WTC11 (cell line): ENCODE results near the gene TRIM45. TPM values are rescaled to one million over a fixed set of nuclear protein-coding genes. Genes with fewer than 3 reads are reported as not detected.
"Not testable (repeated sequence)": the region's sequence is repeated elsewhere in the genome, so short reads cannot be mapped to it uniquely, and the experiment has no call there.

Experiments used
- ATAC-seq: fragments of 200-7000 bp; cut with Tn5 transposase; 2 replicates; pipeline ENCODE4 v1.10.0; 2021; ENCODE audit warnings: mild to moderate bottlenecking, moderate library complexity
- CTCF ChIA-PET: fragments of 300-600 bp; sonication (Branson Sonifier 250); formaldehyde crosslinking; loops from one replicate; lab custom pipeline; 2021; ENCODE audit warnings: antibody characterized with exemption; lab: Charles Lee
- POLR2A ChIA-PET: fragments of 350-600 bp; sonication (Branson Sonifier 250); formaldehyde crosslinking; loops from one replicate; lab custom pipeline; 2021; ENCODE audit warnings: antibody characterized with exemption; lab: Charles Lee
- DNase-seq: peaks from one replicate; pipeline ENCODE4 v3.0.0; 2021; ENCODE audit warnings: low spot score
- H3K27ac Mint-ChIP-seq: 2 replicates; pipeline ENCODE4 v1.8.0; 2021; ENCODE audit warnings: mixed read lengths
- H3K27me3 Mint-ChIP-seq: 2 replicates; pipeline ENCODE4 v1.8.0; 2021; ENCODE audit warnings: low read depth, mild to moderate bottlenecking, moderate library complexity, mixed read lengths
- H3K36me3 Mint-ChIP-seq: 2 replicates; pipeline ENCODE4 v1.8.0; 2021; ENCODE audit warnings: mixed read lengths
- H3K4me1 Mint-ChIP-seq: 2 replicates; pipeline ENCODE4 v1.8.0; 2022; ENCODE audit warnings: mixed read lengths
- H3K4me3 Mint-ChIP-seq: 2 replicates; pipeline ENCODE4 v1.8.0; 2021; ENCODE audit warnings: mild to moderate bottlenecking, moderate library complexity, mixed read lengths
- H3K9me3 Mint-ChIP-seq: 2 replicates; pipeline ENCODE4 v1.8.0; 2021; ENCODE audit warnings: mixed read lengths
- CREM ChIP-seq: sonication (generic); formaldehyde crosslinking; IDR thresholded peaks from 2 replicates; pipeline ENCODE4 v1.8.1; 2022; ENCODE audit warnings: mild to moderate bottlenecking, missing genetic modification reagents, moderate library complexity
- ESRRA ChIP-seq: sonication (generic); formaldehyde crosslinking; IDR thresholded peaks from 2 replicates; pipeline ENCODE4 v1.8.1; 2022; ENCODE audit warnings: mild to moderate bottlenecking, missing genetic modification reagents, borderline replicate concordance
- KAT7 ChIP-seq: sonication (generic); formaldehyde crosslinking; IDR thresholded peaks from 2 replicates; pipeline ENCODE4 v1.8.1; 2023; ENCODE audit warnings: missing genetic modification reagents, mild to moderate bottlenecking, borderline replicate concordance
- NFATC4 ChIP-seq: fragments of 250-450 bp; sonication (Bioruptor Pico); IDR thresholded peaks from 2 replicates; pipeline ENCODE4 v1.9.0; 2021; ENCODE audit warnings: mild to moderate bottlenecking
- NFE2L1 ChIP-seq: sonication (generic); formaldehyde crosslinking; IDR thresholded peaks from 2 replicates; pipeline ENCODE4 v1.8.1; 2023; ENCODE audit warnings: missing genetic modification reagents
- NR3C1 ChIP-seq: sonication (generic); formaldehyde crosslinking; conservative IDR thresholded peaks from 2 replicates; pipeline ENCODE4 v1.8.1; 2023; ENCODE audit warnings: low read depth, mild to moderate bottlenecking, missing genetic modification reagents
- PRRX2 ChIP-seq: fragments of 250-450 bp; sonication (Bioruptor Pico); IDR thresholded peaks from 2 replicates; pipeline ENCODE4 v1.8.0; 2021; ENCODE audit warnings: mild to moderate bottlenecking
- SMAD3 ChIP-seq: sonication (generic); formaldehyde crosslinking; IDR thresholded peaks from 2 replicates; pipeline ENCODE4 v1.8.0; 2022; ENCODE audit warnings: missing genetic modification reagents, mild to moderate bottlenecking, borderline replicate concordance
- TCF7 ChIP-seq: sonication (generic); formaldehyde crosslinking; IDR thresholded peaks from 2 replicates; pipeline ENCODE4 v1.8.0; 2022; ENCODE audit warnings: mild to moderate bottlenecking, low read depth, missing genetic modification reagents, moderate library complexity
- ZNF121 ChIP-seq: sonication (generic); formaldehyde crosslinking; IDR thresholded peaks from 2 replicates; pipeline ENCODE4 v1.8.0; 2023; ENCODE audit warnings: missing genetic modification reagents
- ZNF317 ChIP-seq: sonication (generic); formaldehyde crosslinking; IDR thresholded peaks from 2 replicates; pipeline ENCODE4 v1.8.1; 2023; ENCODE audit warnings: low read depth, mild to moderate bottlenecking, moderate library complexity, missing genetic modification reagents, borderline replicate concordance
- total RNA-seq: library from RNA; stranded (reverse); gene quantifications from 3 replicates; pipeline ENCODE4 v1.2.3, GENCODE V29; 2021
- TF ChIP-seq, protein P1 (sequence below): sonication (generic); formaldehyde crosslinking; IDR thresholded peaks from 2 replicates; pipeline ENCODE4 v1.8.1; 2022; ENCODE audit warnings: missing genetic modification reagents, borderline replicate concordance
- TF ChIP-seq, protein P2 (sequence below): sonication (generic); formaldehyde crosslinking; IDR thresholded peaks from 2 replicates; pipeline ENCODE4 v1.8.1; 2023; ENCODE audit warnings: mild to moderate bottlenecking, missing genetic modification reagents
- TF ChIP-seq, protein P3 (sequence below): sonication (generic); formaldehyde crosslinking; IDR thresholded peaks from 2 replicates; pipeline ENCODE4 v1.8.0; 2022; ENCODE audit warnings: missing genetic modification reagents
- TF ChIP-seq, protein P4 (sequence below): sonication (generic); formaldehyde crosslinking; IDR thresholded peaks from 2 replicates; pipeline ENCODE4 v1.8.1; 2022; ENCODE audit warnings: mild to moderate bottlenecking, moderate library complexity, missing genetic modification reagents
- TF ChIP-seq, protein P5 (sequence below): sonication (generic); formaldehyde crosslinking; IDR thresholded peaks from 2 replicates; pipeline ENCODE4 v1.8.0; 2022; ENCODE audit warnings: mild to moderate bottlenecking, missing genetic modification reagents
- TF ChIP-seq, protein P6 (sequence below): sonication (generic); formaldehyde crosslinking; IDR thresholded peaks from 2 replicates; pipeline ENCODE4 v1.8.1; 2022; ENCODE audit warnings: low read depth, mild to moderate bottlenecking, moderate library complexity, missing genetic modification reagents, borderline replicate concordance

The TRIM45 gene
- total RNA-seq, 1 experiment from 2014 or later: 11.8 TPM

DNA sequence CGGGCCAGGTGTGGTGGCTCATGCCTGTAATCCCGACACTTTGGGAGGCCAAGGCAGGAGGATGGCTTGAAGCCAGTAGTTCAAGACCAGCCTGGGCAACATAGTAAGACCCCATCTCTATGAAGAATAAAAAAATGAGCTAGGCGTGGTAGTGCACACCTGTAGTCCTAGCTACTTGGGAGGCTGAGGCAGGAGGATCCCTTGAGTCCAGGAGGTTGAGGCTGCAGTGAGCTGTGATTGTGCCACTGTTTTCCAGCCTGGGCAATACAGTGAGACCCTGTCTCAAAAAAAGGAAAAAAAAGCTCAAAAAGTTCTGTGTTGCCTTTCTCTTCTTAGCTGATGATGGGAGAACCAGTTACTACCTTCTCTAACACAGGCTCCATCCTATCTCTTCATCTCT lies 19.7 kb downstream of the TRIM45 start:
- DNase-seq: not testable (repeated sequence)
- CTCF ChIA-PET: interaction anchor here (1.1 kb wide), 1 partner anchor 8 kb away, joined by 3 read pairs; no protein-coding TSS in a partner anchor

DNA sequence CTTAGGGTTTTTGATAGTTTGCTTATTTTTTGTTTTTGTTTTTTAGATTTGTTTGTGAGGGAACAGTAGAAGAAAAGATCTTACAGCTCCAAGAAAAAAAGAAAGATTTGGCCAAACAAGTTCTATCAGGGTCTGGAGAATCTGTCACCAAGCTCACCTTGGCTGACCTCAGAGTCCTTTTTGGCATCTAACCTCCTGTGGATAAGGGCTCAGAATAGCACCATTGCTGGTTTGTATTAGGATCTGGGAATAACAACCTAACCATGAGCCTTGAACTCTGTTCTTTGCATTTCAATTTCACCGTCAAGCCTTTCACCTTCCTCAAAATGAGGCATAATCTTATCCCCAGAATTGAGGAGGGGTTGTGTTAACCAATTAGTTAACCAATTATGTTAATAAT lies 20.2 kb downstream of the TRIM45 start:
- ChIA-PET CTCF (interaction anchor here (1.1 kb wide), 1 partner anchor 8 kb away, joined by 3 read pairs; no protein-coding TSS in a partner anchor), POLR2A (no interaction called here)
- DNase-seq: no peak
- Mint-ChIP-seq H3K36me3 (peaks cover 83% of the 10 kb centered on the region), H3K4me1 (no peaks in the 10 kb centered on the region), H3K27ac (no peak overlapping the region), H3K4me3 (no peak overlapping the region), H3K27me3 (no peaks in the 10 kb centered on the region), H3K9me3 (no peaks in the 10 kb centered on the region)
- TF ChIP-seq PRRX2: no peak
- TF ChIP-seq NR3C1: no peak
- TF ChIP-seq SMAD3 (CRISPR knock-in tag): no peak
- TF ChIP-seq, protein P1, sequence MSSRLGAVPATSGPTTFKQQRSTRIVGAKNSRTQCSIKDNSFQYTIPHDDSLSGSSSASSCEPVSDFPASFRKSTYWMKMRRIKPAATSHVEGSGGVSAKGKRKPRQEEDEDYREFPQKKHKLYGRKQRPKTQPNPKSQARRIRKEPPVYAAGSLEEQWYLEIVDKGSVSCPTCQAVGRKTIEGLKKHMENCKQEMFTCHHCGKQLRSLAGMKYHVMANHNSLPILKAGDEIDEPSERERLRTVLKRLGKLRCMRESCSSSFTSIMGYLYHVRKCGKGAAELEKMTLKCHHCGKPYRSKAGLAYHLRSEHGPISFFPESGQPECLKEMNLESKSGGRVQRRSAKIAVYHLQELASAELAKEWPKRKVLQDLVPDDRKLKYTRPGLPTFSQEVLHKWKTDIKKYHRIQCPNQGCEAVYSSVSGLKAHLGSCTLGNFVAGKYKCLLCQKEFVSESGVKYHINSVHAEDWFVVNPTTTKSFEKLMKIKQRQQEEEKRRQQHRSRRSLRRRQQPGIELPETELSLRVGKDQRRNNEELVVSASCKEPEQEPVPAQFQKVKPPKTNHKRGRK (CRISPR knock-in tag): no peak
- no peak for ATAC-seq

More for the DNA sequence above, 19.7 kb downstream of the TRIM45 start:
- POLR2A ChIA-PET, H3K4me3 Mint-ChIP-seq, H3K27me3 Mint-ChIP-seq, H3K9me3 Mint-ChIP-seq, H3K27ac Mint-ChIP-seq, H3K4me1 Mint-ChIP-seq, ATAC-seq: not testable (repeated sequence)
- peaks cover 84% of the 10 kb centered on the region for H3K36me3 Mint-ChIP-seq
- peak; percentile 87 for TF ChIP-seq ZNF121 (CRISPR knock-in tag)

DNA sequence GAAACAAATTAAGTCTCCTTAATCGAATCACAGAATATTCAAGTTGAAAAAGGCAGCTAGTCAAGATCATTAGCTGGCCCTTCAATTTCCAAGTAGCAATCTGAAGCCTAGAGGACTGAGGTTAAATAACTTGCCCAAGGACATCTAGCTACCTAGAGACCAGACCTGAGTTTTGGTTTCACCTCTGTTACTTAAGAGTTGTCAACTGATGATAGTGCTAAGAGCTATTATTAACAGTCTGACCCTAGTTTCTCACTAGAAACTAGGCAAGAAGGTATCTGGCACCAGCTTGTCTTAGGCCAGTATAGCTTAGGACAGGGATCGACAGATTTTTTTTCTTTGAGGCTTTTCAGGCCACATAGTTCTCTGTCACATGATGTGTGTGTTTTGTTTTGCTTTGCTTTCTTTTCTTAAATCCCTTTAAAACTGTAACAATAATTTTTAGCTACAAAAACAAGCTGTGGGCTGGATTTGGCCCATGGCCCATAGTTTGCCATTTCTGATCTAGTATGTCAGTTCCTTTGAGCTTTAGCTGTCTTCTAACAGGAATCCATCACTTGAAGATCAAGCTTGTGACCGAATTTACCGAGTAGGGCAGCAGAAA lies 23.2 kb downstream of the TRIM45 start:
- no peak overlapping the region for H3K4me3 Mint-ChIP-seq
- H3K9me3 Mint-ChIP-seq: no peaks in the 10 kb centered on the region
- TF ChIP-seq TCF7 (CRISPR knock-in tag) (no peak), NFATC4 (CRISPR knock-in tag) (no peak), NR3C1 (no peak), ESRRA (no peak), ZNF317 (CRISPR knock-in tag) (no peak), KAT7 (CRISPR knock-in tag) (no peak), NFE2L1 (CRISPR knock-in tag) (no peak), CREM (CRISPR knock-in tag) (no peak)
- TF ChIP-seq, protein P2, sequence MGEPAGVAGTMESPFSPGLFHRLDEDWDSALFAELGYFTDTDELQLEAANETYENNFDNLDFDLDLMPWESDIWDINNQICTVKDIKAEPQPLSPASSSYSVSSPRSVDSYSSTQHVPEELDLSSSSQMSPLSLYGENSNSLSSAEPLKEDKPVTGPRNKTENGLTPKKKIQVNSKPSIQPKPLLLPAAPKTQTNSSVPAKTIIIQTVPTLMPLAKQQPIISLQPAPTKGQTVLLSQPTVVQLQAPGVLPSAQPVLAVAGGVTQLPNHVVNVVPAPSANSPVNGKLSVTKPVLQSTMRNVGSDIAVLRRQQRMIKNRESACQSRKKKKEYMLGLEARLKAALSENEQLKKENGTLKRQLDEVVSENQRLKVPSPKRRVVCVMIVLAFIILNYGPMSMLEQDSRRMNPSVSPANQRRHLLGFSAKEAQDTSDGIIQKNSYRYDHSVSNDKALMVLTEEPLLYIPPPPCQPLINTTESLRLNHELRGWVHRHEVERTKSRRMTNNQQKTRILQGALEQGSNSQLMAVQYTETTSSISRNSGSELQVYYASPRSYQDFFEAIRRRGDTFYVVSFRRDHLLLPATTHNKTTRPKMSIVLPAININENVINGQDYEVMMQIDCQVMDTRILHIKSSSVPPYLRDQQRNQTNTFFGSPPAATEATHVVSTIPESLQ: no peak
- TF ChIP-seq, protein P3, sequence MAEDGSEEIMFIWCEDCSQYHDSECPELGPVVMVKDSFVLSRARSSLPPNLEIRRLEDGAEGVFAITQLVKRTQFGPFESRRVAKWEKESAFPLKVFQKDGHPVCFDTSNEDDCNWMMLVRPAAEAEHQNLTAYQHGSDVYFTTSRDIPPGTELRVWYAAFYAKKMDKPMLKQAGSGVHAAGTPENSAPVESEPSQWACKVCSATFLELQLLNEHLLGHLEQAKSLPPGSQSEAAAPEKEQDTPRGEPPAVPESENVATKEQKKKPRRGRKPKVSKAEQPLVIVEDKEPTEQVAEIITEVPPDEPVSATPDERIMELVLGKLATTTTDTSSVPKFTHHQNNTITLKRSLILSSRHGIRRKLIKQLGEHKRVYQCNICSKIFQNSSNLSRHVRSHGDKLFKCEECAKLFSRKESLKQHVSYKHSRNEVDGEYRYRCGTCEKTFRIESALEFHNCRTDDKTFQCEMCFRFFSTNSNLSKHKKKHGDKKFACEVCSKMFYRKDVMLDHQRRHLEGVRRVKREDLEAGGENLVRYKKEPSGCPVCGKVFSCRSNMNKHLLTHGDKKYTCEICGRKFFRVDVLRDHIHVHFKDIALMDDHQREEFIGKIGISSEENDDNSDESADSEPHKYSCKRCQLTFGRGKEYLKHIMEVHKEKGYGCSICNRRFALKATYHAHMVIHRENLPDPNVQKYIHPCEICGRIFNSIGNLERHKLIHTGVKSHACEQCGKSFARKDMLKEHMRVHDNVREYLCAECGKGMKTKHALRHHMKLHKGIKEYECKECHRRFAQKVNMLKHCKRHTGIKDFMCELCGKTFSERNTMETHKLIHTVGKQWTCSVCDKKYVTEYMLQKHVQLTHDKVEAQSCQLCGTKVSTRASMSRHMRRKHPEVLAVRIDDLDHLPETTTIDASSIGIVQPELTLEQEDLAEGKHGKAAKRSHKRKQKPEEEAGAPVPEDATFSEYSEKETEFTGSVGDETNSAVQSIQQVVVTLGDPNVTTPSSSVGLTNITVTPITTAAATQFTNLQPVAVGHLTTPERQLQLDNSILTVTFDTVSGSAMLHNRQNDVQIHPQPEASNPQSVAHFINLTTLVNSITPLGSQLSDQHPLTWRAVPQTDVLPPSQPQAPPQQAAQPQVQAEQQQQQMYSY (CRISPR knock-in tag): no peak
- TF ChIP-seq, protein P4, sequence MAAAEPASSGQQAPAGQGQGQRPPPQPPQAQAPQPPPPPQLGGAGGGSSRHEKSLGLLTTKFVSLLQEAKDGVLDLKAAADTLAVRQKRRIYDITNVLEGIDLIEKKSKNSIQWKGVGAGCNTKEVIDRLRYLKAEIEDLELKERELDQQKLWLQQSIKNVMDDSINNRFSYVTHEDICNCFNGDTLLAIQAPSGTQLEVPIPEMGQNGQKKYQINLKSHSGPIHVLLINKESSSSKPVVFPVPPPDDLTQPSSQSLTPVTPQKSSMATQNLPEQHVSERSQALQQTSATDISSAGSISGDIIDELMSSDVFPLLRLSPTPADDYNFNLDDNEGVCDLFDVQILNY (CRISPR knock-in tag): no peak
- TF ChIP-seq, protein P5, sequence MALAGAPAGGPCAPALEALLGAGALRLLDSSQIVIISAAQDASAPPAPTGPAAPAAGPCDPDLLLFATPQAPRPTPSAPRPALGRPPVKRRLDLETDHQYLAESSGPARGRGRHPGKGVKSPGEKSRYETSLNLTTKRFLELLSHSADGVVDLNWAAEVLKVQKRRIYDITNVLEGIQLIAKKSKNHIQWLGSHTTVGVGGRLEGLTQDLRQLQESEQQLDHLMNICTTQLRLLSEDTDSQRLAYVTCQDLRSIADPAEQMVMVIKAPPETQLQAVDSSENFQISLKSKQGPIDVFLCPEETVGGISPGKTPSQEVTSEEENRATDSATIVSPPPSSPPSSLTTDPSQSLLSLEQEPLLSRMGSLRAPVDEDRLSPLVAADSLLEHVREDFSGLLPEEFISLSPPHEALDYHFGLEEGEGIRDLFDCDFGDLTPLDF (CRISPR knock-in tag): no peak
- TF ChIP-seq, protein P6, sequence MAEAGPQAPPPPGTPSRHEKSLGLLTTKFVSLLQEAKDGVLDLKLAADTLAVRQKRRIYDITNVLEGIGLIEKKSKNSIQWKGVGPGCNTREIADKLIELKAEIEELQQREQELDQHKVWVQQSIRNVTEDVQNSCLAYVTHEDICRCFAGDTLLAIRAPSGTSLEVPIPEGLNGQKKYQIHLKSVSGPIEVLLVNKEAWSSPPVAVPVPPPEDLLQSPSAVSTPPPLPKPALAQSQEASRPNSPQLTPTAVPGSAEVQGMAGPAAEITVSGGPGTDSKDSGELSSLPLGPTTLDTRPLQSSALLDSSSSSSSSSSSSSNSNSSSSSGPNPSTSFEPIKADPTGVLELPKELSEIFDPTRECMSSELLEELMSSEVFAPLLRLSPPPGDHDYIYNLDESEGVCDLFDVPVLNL (CRISPR knock-in tag): no peak
- H3K27me3 Mint-ChIP-seq: no peaks in the 10 kb centered on the region
- ChIA-PET CTCF (no interaction called here), POLR2A (no interaction called here)
- H3K36me3 Mint-ChIP-seq: peaks cover 80% of the 10 kb centered on the region
- no peak overlapping the region for H3K27ac Mint-ChIP-seq
- ATAC-seq (no peak), DNase-seq (no peak)
- H3K4me1 Mint-ChIP-seq: peaks cover 5% of the 10 kb centered on the region; the same call in 1 of the 2 replicates
